HG02943 (cell line): ENCODE results near the gene SLC50A1.
"Not testable (repeated sequence)": the region's sequence is repeated elsewhere in the genome, so short reads cannot be mapped to it uniquely, and the experiment has no call there.

Source experiments
- ATAC-seq: cut with Tn5 transposase; IDR thresholded peaks from one replicate; pipeline ENCODE4 v1.9.1; 2021; ENCODE audit warnings: mild to moderate bottlenecking, low read depth, moderate library complexity; ENCODE audit not compliant: unreplicated experiment

Gene SLC50A1

GRCh38 chr1:155134322-155134721 lies 1.3 kb upstream of the SLC50A1 start:
- no peak for ATAC-seq

DNA sequence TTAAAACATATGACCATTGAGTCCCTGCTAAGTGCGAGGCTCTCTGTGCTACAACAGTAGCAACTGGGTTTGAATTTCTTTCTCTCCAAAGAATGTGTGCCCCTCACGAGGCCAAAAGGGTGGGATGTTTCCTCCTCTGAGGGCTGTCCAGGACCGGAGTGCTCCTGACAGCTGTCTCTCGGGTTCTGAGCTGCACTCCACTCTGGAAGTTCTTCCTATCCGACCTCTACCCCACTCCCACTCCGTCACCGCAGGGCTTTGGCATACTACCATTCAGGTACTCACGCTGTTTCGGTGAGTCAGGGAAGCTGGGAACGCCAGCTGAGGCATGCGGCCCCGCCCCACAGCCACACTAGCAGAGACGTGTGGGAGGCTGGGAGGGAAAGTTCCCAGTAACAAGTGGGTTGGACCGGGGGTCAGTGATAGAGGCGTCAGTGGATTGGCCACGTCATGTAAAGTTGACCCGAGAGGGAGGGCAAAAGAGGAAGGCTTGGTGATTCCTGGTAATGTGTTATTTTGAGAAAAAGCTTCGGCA lies 705 bp upstream of the SLC50A1 start:
- ATAC-seq, result no peak

DNA sequence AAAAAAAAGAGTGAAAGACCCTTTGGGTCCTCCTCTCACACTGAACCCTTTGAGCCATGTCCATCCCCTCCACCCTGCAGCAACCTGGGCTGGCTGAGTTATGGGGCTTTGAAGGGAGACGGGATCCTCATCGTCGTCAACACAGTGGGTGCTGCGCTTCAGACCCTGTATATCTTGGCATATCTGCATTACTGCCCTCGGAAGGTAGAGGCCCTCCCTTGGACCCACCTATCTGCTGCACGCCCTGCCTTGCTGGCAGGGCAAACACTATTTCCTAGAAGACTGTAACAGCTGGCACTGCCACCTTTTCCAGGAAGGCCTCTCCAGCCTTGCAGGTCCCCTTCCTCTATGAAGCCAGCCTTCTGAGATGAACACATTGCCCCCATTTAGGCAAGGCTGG lies 1.1 kb downstream of the SLC50A1 start:
- ATAC-seq, result no peak

DNA sequence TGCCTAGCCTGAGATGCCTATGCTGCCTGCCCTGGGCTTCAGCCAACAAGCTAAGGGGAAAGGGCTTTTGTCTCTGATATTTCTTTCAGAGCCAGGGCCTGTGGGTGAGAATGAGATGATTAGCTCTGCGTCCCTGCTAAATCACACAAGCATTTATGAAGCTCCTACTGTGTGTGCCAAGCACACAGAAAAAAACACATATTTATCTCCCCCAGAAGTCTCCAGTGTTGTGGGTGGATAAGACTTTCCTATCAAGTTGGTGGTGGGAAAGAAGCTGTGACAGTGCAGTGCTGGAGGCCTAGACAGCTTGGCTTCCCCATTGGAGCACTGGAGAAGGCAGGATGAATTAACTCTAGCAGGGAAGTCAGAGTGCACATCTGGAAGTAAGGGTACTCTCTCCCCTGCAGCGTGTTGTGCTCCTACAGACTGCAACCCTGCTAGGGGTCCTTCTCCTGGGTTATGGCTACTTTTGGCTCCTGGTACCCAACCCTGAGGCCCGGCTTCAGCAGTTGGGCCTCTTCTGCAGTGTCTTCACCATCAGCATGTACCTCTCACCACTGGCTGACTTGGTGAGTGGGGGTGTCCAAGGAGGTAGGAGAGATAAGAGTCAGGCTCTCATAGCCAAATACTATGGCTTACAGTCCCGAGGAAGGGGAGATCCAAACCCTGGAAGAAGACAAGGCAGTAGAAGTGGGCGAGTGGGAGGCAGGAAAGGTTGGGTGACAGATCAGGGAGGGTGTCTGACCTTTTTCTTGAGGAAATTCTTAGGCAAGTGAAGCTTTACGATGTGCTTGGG lies 1.7 kb downstream of the SLC50A1 start:
- no peak for ATAC-seq

DNA sequence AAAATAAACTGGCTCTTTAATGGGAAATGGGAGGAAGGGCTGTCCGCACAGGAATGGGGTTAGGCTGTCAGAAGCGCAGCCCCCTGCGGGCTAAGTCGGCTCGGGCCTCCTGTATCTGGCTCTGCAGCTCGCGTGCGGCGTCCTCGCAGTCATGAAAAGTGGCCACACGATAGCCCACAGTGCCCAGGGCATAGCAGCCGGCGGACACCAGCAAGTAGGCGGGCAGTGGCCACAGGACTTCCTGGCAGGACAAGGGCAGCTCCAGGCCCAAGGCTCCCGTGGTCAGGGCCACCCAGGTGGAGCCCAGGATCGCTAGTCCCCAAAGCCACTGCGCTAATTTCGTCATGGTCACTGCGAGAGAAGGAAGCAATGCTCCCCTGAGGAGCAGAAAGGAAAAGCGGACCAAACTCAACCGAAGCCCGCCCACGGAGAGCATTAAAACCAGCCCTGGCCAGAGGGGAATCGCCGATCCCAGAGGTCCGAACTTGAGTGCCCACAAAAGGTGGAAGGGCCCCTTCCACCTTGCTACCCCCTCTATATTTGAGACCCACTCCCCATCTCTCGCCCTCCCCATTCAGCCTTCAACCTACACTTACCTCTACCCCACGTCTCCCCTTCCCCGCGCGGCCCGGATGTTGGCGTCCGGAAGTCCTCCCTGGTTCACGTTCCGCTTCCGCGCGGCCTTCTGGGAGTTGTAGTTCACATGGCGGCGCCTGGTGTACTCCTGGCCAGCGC lies 4.4 kb downstream of the SLC50A1 start, which contains the start of gene DPM3:
Gene DPM3, minus strand, starts transcription at position 637 of the 735 bp plus-strand sequence. Its CDS starts 291 bp downstream, at position 346.
- ATAC-seq, result no peak

DNA sequence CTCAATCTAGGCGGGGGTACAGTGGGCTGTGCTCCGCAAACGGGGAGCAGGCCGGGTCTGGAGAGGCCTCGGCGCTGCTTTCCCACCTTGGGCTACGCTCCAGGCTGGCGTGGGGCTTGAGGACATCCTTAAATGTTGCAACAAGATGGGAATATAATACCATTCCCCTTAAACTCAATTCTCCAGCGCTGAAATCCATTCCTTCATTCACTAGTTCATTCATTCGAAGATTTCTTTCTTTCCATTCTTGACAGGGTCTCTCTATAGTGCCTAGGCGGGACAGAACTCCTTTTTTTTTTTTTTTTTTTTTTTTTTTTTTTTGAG lies 4.9 kb downstream of the SLC50A1 start:
- ATAC-seq, result no peak

GRCh38 chr1:155141749-155142148 lies 6.1 kb downstream of the SLC50A1 start:
- no peak for ATAC-seq

DNA sequence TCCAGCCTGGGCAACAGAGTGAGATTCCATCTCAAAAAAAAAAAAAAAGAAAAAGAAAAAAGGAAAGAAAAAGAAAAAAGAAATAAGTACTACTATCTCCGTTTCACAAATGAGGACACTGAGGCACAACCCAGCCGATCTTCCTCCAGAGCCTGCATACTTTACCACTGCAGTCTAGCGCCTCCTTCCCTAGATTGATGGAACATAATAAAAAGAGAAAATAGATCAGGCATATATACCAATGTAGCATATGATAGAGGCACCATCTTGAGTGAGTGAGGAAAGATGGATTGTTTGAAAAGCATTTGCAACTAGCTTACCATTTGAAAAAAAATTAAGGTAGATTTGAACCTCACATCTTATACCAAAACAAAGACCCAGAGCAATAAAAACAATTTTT lies 9.8 kb downstream of the SLC50A1 start:
- no peak for ATAC-seq

DNA sequence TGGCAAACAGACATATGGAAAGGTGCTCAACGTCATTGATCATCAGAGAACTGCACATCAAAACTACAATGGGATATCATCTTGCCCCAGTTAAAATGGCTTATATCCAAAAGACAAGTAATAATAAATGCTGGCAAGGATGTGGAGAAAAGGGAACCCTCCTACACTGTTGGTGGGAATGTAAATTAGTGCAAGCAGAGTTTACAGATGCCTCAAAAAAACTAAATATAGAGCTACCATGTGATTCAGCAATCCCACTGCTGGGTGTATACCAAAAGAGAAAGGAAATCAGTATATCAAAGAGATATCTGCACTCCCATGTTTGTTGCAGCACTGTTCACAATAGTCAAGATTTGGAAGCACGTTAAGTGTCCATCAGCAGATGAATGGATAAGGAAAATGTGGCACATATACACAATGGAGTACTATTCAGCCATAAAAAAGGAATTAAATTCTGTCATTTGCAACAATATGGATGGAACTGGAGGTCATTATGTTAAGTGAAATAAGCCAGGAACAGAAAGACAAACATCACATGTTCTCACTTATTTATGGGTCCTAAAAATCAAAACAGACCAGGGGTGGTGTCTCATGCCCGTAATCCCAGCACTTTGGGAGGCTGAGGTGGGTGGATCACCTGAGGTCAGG lies 20.5 kb downstream of the SLC50A1 start:
- ATAC-seq, result not testable (repeated sequence)

DNA sequence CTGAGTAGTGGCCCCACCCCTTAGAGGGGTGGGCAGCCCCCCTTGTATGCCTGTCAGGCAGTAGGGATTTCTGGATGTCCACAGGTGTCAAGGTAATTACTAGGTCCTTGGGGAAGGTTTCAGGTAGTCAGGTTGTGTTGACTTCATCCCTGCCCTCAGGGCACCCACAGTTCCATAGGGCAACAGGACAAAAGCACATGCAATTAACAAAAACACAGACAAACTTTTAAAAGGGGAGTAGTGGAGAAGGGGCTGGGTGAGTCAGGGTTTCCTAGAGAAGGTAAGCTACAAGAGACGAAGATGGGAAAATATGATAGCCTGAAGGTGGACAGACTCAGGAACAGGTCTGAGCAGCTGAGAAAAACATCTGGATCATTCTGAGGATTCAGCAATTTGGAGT lies 23.3 kb downstream of the SLC50A1 start:
- no peak for ATAC-seq

- no peak for ATAC-seq
These were observed 24.5 kb downstream of the SLC50A1 start for GRCh38 chr1:155160128-155160527.

GRCh38 chr1:155162631-155163030 lies 27.0 kb downstream of the SLC50A1 start:
- ATAC-seq, result not testable (repeated sequence)

GRCh38 chr1:155163785-155164184 lies 28.1 kb downstream of the SLC50A1 start:
- ATAC-seq, result not testable (repeated sequence)

- ATAC-seq, result not testable (repeated sequence)
These were observed 29.0 kb downstream of the SLC50A1 start for GRCh38 chr1:155164625-155165024.

- no peak for ATAC-seq
These were observed 30.4 kb downstream of the SLC50A1 start for GRCh38 chr1:155166051-155166470.

DNA sequence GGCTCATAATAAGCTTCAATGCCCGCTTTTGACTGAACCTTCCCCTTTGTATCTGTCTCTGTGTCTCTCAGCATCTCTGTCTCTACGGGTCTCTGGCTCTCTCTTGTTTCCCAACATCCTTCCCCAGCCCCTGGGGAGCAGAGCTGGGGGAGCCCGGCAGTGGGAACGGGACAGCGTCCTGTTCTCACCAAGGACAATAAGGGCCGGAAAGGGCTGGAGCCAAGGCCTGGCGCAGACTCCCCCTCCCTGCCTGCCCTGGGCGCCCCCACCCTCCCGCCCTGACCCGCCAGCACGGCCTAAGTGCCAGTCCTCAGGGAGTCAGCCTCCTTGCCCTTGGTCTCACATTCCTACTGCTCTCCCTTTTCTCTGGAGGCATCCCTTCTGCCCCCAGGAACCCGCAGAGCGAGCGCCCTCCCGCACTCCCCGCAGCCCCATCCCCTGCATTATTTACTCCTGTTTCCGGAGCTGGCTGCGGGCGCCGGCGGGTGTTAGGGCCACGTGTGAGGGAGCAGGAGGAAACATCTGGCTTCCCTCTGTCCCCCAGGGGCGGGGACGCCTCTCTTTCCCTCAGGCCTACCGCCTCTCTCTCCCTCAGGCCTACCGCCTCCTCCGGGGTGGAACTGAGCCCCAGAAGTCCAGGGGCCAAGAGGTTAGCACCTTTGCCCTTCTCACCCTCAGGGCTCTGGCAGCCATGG lies 31.0 kb downstream of the SLC50A1 start:
- no peak for ATAC-seq

GRCh38 chr1:155167166-155168104 lies 31.8 kb downstream of the SLC50A1 start:
- ATAC-seq, result no peak

DNA sequence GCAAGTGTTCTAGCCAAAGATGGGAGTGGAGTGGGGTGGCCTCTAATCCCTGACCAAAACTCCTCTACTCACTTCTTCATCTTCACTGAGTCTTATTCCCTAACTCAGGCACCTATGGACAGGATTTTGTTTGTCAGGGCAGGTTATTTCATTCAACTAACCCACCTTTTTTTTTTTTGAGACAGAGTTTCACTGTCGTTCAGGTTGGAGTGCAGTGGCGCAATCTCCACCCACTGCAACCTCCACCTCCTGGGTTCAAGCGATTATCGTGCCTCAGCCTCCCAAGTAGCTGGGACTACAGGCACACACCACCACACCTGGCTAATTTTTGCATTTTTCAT lies 32.4 kb downstream of the SLC50A1 start:
- not testable (repeated sequence) for ATAC-seq

GRCh38 chr1:155168456-155169210 lies 33.0 kb downstream of the SLC50A1 start:
- no peak for ATAC-seq
